Heart left ventricle (tissue), 13 donors: Measurements from ENCODE around the gene MAGEA10.

Experiments
- CTCF ChIP-seq, 12 donors: fragments of 200-600 bp; sonication (generic) in 4 of 12; IDR thresholded peaks; one replicate each; pipeline versions ENCODE4 v1.5.0 to v1.8.0; 2018 to 2022; ENCODE audit warnings: antibody characterized with exemption in 12 of 12, mild to moderate bottlenecking in 5 of 12
- POLR2A ChIP-seq, 2 donors: fragments of 450-650 bp; IDR thresholded peaks; one replicate each; pipeline ENCODE4 v1.6.1; 2017; ENCODE audit warnings: antibody characterized with exemption in 2 of 2, mild to moderate bottlenecking in 2 of 2, moderate library complexity in 2 of 2
- donor health status: ischemic (EF 13 %, LVEDD 7.1; RV severe dilation, severe dysfunction).
- donor health status: DM: no; HTN: yes; CAD: no.
- donor health status: DM: no; HTN: no; CAD: no.
- donor health status: ischemic (EF 25% LVEDD 6.9; RV normal size, moderate dysfunction).
- donor health status: ischemic (EF 25% LVEDD 5.7; RV mildly dilated, moderate dysfunction).
- donor health status: ischemic (EF 35%, LVEDD 5.7; RV mildly dilated, moderate dysfunction).
- donor health status: nonischemic (EF 11% LVEDD 7.7; RV severe dilation, severe dysfunction).
- donor health status: DM: yes; HTN: yes; CAD: no.
- donor health status: PGD.
- donor health status: ischemic (EF 29% LVEDD 5.4; RV normal size, mild dysfunction).
- donor health status: nonischemic (EF 23%, LVEDD 6.1; RV moderate dilation, normal function).

GRCh38 chrX:152138388-152138784 is at the start of gene MAGEA10:
- TF ChIP-seq POLR2A (IDR thresholded peaks at IDR 0.05), result no peak
- no peak for TF ChIP-seq CTCF (IDR thresholded peaks at IDR 0.05)
